ENCODE data around the gene CCDC181. TPM values are rescaled to one million over a fixed set of nuclear protein-coding genes. Genes with fewer than 3 reads are reported as not detected.

CCDC181 gene
- total RNA-seq, 1 experiment from 2014 or later, result 2.9 TPM

DNA sequence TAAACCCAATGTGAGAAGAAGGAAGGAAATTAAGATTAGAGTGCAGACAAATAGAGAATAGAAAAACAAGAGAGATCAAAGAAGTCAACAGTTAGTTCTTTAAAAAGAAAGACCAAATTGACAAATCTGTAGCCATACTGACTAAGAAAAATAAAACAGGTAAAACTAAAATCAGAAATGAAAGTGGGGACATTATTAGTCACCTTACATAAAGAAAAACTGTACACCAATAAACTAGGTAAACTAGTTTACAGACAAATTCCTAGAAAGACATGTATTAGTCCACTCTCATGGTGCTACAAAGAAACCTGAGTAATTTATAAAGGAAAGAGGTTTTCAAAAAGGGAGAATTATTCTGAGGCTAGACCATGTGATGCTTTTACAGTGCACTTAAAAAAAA, 37.0 kb downstream of the CCDC181 start:
- TF ChIP-seq, protein P1, sequence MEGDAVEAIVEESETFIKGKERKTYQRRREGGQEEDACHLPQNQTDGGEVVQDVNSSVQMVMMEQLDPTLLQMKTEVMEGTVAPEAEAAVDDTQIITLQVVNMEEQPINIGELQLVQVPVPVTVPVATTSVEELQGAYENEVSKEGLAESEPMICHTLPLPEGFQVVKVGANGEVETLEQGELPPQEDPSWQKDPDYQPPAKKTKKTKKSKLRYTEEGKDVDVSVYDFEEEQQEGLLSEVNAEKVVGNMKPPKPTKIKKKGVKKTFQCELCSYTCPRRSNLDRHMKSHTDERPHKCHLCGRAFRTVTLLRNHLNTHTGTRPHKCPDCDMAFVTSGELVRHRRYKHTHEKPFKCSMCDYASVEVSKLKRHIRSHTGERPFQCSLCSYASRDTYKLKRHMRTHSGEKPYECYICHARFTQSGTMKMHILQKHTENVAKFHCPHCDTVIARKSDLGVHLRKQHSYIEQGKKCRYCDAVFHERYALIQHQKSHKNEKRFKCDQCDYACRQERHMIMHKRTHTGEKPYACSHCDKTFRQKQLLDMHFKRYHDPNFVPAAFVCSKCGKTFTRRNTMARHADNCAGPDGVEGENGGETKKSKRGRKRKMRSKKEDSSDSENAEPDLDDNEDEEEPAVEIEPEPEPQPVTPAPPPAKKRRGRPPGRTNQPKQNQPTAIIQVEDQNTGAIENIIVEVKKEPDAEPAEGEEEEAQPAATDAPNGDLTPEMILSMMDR (conservative IDR thresholded peaks at IDR 0.05), result no peak
- H2BK12ac ChIP-seq (ENCODE audit: insufficient read length, low read depth, low read length), result no peak overlapping the region
- no peaks in the 10 kb centered on the region for H3K9me3 ChIP-seq (ENCODE audit: control insufficient read depth, low read depth, low read length)
- Mint-ChIP-seq H3K36me3 (ENCODE audit: insufficient read depth in 1 of 3, low read depth in 3 of 3) (peaks cover 6 to 33% (median 32%) of the 10 kb centered on the region in 3 experiments; a peak in 6 of 7 replicates), H3K4me1 (peaks cover 0 to 4% of the 10 kb centered on the region in 2 experiments; a peak in 1 of 4 replicates), H3K9me3 (no peaks in the 10 kb centered on the region), H3K4me3 (no peak overlapping the region), H3K27me3 (ENCODE audit: low read depth) (no peaks in the 10 kb centered on the region), H3K27ac (no peak overlapping the region)
- H3K56ac ChIP-seq (ENCODE audit: insufficient read length, low read depth, low read length), result no peak overlapping the region
- no peak overlapping the region for H3K23ac ChIP-seq (ENCODE audit: insufficient read length, low read depth, low read length)
- H3K4me2 ChIP-seq (ENCODE audit: insufficient read depth, insufficient read length, low read length), result no peak overlapping the region
- H2BK20ac ChIP-seq (ENCODE audit: low read depth, low read length, poor library complexity, severe bottlenecking), result no peak overlapping the region
- DNase-seq, result no peak
- H3K27ac ChIP-seq (ENCODE audit: insufficient read length, low read depth, low read length), result no peak overlapping the region
- no peak overlapping the region for H3K18ac ChIP-seq (ENCODE audit: insufficient read length, low read depth, low read length)
- H2BK120ac ChIP-seq (ENCODE audit: low read depth, low read length, poor library complexity, severe bottlenecking), result no peak overlapping the region
- no peaks in the 10 kb centered on the region for H3K23me2 ChIP-seq (ENCODE audit: insufficient read length, low read depth, low read length, poor library complexity, severe bottlenecking)
- H3T11ph ChIP-seq (ENCODE audit: low read length), result no peak overlapping the region
- no peaks in the 10 kb centered on the region for H3K27me3 ChIP-seq (ENCODE audit: insufficient read depth, low read length)
- H3K4ac ChIP-seq (ENCODE audit: low read depth, low read length), result no peak overlapping the region
- no peaks in the 10 kb centered on the region for H3K4me1 ChIP-seq (ENCODE audit: insufficient read depth, low read length)
- no peak overlapping the region for H2BK15ac ChIP-seq (ENCODE audit: low read depth, low read length)
- no peaks in the 10 kb centered on the region for H3K79me1 ChIP-seq (ENCODE audit: insufficient read depth, low read depth, low read length, poor library complexity, severe bottlenecking)
- no peak overlapping the region for H3K14ac ChIP-seq (ENCODE audit: insufficient read depth, low read length)
- H3K9ac ChIP-seq (ENCODE audit: extremely low read depth, insufficient read length, low read length), result no peak overlapping the region
- no peak overlapping the region for H2AFZ ChIP-seq (ENCODE audit: low read length)
- H4K8ac ChIP-seq (replicated peaks; ENCODE audit: insufficient read length, low read depth, low read length), result no peak overlapping the region
- H4K5ac ChIP-seq (ENCODE audit: insufficient read length, low read depth, low read length), result no peak overlapping the region
- no peak overlapping the region for H2BK5ac ChIP-seq (ENCODE audit: insufficient read length, low read length)
- H2AK5ac ChIP-seq (ENCODE audit: insufficient read length, low read length), result no peak overlapping the region
- H4K20me1 ChIP-seq (ENCODE audit: control insufficient read depth, insufficient read depth, insufficient read length), result no peaks in the 10 kb centered on the region
- H4K91ac ChIP-seq (ENCODE audit: insufficient read length, low read depth, low read length), result no peak overlapping the region
- no peaks in the 10 kb centered on the region for H3K79me2 ChIP-seq (ENCODE audit: insufficient read depth, low read length)

Measured in H9 (cell line).